ENCODE measurements around the gene PLEKHH1. TPM values are rescaled to one million over a fixed set of nuclear protein-coding genes. Genes with fewer than 3 reads are reported as not detected.

PLEKHH1 gene
- total RNA-seq, 4 donors from 2014 or later, result 1.3 to 9.0 (median 4.9) TPM

DNA sequence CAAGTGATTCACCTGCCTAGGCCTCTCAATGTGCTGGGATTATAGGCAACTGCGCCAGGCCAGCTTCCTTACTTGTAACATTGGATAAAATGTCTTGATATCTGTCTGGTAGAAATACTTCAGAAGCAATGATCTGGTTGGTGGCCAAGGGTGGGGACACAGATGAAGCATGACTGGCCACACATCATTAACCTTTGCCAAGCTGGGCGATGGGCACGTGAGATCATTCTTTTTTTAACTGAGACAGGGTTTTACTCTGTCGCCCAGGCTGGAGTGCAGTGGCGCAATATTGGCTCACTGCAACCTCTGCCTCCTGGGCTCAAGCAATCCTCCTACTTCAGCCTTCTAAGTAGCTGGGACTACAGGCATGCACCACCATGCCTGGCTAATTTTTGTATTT is 31.1 kb downstream of the PLEKHH1 start:
- TF ChIP-seq CTCF (IDR thresholded peaks at IDR 0.05; ENCODE audit: low read depth), result no peak

GRCh38 chr14:67566908-67567307 is 33.8 kb downstream of the PLEKHH1 start:
- no peak for TF ChIP-seq CTCF (IDR thresholded peaks at IDR 0.05; ENCODE audit: low read depth)

DNA sequence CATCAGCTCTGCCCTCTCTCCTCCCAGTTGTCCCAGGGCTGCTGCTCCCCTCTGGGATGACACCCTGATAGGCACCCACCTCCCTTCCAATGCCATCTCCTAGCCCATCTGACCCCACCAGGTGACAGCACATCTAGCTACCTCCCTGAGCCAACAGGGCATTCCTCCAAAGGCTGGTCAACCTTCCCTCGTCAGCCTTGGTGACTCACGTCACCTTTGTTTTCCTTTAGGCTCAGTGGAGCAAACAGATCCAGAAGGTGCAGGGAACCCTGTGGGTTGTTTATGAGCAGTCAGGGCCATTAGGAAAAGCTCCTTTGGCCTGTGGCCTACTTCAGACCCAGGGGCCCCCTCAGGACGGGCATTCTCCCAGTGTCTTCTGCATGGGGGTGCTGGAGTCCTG is 34.6 kb downstream of the PLEKHH1 start:
- no peak for TF ChIP-seq CTCF (IDR thresholded peaks at IDR 0.05; ENCODE audit: low read depth)

- TF ChIP-seq CTCF (IDR thresholded peaks at IDR 0.05; ENCODE audit: low read depth), result no peak
These were observed 36.0 kb downstream of the PLEKHH1 start for GRCh38 chr14:67569011-67569650.

- TF ChIP-seq CTCF (IDR thresholded peaks at IDR 0.05; ENCODE audit: low read depth), result no peak
These were observed 36.7 kb downstream of the PLEKHH1 start for GRCh38 chr14:67569651-67570290.

DNA sequence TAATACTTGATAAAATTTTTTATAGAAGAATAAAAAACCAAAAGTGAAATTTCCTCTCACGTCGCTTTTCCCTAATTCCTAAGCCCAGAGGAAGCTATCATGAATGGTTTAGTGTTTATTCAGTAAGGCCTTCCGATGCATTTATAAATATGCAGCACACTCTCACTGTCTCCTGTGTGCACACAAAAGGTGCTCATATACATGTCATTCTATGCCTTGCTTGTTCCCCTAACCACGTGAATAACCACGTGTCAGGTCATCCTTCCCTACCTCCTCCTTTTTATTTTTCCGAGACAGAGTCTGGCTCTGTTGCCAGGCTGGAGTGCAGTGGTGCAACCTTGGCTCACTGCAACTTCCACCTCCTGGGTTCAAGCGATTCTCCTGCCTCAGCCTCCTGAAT is 37.4 kb downstream of the PLEKHH1 start:
- no peak for TF ChIP-seq CTCF (IDR thresholded peaks at IDR 0.05; ENCODE audit: low read depth)

DNA sequence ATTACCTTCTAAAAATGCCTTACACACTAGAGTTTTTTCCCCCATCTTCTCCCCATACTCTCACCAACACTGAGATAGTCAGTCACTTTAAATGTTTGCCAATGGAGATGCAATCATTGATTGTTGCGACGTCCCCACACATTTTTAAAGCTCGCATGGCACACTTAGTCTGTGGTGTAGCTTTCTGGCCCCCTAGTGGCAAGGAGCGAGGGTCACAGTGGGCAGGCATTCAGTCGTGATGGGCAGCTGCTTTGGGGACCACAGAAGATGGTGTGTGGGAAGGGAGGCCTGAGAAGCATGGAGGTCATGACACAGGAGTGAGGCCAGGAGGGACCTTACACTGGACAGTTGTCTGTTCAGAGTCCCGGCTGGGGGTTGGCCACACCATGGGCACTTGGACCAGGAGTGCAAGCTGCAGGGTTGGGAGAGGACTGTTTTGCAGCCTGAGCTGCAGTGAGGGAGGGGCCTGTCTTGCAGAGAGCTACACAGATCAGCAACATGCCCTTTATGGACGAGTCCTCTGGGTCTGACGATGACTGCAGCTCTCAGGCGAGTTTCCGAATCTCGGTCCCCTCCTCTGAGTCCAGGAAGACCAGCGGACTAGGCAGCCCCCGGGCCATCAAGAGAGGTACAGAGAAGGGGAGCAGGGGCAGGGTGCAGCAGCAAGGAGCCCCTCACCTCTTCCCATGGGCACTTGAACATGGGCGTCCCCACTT is 38.3 kb downstream of the PLEKHH1 start:
- TF ChIP-seq CTCF (IDR thresholded peaks at IDR 0.05; ENCODE audit: low read depth), result no peak

All from subcutaneous adipose tissue (tissue), 4 donors.